ENCODE measurements around the gene BCL11A.

DNA sequence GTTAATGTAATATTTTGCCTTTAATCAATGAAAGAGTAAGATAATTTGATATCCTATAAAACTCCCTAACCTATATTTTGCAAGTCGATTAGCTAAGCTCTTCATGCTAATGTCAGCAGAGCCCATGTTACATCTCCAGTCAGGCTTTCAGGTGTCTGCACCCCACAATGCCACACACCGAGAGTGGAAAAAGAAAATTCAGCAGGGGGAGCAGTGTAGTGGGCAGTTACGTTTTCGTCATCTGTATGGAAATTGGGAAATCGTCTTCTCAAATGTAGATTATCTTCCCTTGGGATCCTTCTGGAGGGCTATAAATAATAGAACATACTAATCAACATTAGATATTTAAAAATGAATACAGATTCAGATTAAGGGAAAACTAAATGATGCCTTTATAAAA, 66.3 kb downstream of the BCL11A start:
- TF ChIP-seq, protein P1, sequence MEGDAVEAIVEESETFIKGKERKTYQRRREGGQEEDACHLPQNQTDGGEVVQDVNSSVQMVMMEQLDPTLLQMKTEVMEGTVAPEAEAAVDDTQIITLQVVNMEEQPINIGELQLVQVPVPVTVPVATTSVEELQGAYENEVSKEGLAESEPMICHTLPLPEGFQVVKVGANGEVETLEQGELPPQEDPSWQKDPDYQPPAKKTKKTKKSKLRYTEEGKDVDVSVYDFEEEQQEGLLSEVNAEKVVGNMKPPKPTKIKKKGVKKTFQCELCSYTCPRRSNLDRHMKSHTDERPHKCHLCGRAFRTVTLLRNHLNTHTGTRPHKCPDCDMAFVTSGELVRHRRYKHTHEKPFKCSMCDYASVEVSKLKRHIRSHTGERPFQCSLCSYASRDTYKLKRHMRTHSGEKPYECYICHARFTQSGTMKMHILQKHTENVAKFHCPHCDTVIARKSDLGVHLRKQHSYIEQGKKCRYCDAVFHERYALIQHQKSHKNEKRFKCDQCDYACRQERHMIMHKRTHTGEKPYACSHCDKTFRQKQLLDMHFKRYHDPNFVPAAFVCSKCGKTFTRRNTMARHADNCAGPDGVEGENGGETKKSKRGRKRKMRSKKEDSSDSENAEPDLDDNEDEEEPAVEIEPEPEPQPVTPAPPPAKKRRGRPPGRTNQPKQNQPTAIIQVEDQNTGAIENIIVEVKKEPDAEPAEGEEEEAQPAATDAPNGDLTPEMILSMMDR (IDR thresholded peaks at IDR 0.05) = no peak
- TF ChIP-seq POLR2AphosphoS5 (IDR thresholded peaks at IDR 0.05) = no peak
- no peak for TF ChIP-seq POLR2A (IDR thresholded peaks at IDR 0.05)
- TF ChIP-seq EP300 (IDR thresholded peaks at IDR 0.05) = no peak
